CD4-positive, alpha-beta T cell treated with Interleukin-2 at 100 ng/mL for 4 hours (primary cell): ENCODE measurements around the gene JMJD8.
A peak's percentile ranks its signal among the peaks of the same experiment; 100 is the strongest.

Source experiments
- DNase-seq: peaks from one replicate; pipeline ENCODE4 v3.0.0-alpha.2; 2020; ENCODE audit warnings: low spot score

Gene JMJD8

DNA sequence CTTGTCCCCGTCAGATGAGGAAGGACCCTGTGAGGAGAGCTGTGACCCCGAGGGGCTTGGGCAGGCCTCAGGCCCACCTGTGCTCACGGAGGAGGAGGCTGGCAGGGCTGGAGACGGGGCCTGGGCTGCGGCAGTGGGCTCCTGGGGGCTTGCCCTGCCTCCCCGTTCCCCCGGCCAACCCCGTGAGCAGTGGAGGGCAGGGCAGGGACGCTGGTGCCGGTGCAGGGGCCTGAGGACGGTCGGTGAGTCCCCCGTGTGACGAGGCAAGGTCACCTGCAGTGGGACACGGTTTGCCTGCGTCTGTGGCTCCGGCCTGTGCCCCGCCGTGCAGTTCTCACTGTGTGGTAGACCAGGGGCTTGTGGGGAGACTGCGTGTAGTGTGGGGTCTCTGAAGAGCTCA, 24.5 kb downstream of the JMJD8 start:
- no peak for DNase-seq

DNA sequence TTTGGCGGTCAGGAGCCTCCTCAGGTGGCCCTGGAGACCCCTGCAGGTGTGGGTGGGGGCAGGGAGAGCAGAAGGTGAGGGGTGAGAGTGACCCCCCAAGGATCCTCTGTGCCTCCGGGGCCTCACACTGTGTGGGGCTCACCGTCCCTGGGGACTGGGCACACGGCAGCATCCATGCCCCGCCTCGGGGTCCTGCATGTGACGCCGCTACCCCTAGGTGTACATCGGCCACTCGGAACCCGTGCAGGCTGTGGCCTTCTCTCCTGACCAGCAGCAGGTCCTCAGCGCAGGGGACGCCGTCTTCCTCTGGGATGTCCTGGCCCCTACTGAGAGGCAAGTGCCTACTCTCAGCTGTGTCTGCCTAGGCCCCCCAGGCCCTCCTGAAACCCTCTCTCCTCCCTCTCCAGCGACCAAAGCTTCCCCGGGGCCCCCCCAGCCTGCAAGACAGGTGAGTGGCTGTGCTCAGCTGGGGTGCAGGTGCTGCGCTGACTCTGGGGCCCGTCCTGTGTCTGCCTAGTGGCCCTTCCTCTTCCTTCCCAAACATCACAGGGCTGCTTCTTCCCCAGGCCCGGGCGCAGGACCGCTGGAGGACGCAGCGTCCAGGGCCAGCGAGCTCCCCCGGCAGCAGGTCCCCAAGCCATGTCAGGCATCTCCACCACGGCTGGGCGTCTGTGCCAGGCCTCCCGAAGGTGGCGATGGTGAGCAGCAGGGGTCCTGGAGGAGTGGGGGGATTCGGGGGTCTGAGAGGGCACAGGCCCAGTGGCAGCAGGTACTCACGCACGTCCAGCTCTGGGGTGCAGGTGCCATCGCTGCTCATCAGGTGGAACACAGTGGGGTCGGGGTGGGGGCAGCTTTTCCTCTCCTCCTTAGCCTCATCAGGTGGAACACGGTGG, 25.2 kb downstream of the JMJD8 start:
- DNase-seq, result no peak

DNA sequence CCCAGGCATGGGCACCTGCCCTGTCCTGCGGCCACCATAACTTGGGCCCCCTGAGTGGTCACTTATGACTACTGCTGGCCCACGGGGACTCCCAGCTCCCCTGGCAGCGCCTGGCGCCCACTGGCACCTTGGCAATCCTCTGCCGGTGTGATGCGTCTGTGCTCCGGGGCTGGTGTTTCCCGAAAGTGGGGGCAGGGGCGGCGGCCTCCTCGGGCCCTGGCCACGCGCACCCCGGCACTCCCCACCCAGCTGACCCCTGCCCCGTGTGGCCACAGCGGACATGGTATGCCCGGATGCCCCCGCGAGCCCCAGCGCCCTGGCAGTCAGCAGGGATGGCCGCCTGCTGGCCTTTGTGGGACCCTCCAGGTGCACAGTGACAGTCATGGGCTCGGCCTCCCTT, 26.6 kb downstream of the JMJD8 start:
- DNase-seq, result no peak

DNA sequence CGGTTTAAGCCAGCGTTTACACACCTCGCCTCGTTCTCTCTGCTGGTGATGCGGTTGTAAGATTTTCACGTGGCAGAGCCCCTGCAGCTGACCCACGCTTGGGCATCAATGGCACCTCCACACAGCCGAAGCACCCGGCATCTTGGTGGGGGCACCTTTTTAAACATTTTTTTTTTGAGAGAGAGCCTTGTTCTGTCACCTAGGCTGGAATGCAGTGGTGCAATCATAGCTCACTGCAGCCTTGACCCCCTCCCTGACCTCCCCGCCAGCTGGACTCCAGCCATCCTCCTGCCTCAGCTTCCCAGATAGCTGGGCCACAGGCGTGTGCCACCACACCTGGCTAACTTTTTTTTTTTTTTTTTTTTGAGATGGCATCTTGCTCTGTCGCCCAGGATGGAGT, 30.1 kb downstream of the JMJD8 start:
- no peak for DNase-seq

DNA sequence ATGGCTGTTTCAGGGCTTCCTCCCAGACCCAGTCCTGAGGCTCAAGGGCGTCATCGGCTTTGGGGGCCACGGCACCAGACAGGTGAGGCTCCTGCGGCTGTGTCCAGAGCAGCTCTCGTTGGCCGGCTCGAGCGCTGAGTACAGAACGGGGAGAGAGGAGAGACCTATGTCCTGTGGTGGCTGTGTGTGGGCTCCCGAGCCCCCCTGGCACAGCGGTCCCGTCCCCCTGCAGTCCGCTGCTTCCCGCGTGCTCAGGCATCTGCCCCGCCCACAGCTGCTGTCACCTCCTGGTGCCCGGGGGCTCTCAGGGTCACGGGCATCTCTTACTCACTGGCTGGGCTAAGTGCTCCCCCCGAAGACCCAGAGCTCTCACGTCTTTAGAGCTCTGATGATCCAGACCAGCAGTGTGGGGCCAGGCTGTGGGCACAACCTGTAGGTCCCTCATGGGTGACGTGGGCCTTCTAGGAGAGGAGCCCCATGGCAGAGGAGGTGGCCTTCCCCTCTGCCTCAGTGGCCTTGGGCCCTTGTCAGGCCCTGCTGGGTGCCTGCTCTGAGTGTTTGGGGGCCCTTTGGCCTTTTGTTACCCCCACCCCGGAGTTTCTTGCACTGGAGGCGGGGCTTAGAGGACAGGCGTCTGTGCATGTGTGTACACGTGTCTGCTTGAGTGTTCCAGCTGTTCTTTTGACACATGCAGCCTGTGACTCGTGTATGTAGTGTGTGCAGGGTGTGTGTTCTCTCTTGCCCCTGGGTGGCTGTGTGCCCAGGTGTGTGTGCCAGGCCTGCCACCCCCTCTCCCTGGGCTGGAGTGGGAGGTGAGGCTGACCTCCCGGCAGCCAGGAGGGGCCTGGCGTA, 31.5 kb downstream of the JMJD8 start:
- DNase-seq, result no peak

DNA sequence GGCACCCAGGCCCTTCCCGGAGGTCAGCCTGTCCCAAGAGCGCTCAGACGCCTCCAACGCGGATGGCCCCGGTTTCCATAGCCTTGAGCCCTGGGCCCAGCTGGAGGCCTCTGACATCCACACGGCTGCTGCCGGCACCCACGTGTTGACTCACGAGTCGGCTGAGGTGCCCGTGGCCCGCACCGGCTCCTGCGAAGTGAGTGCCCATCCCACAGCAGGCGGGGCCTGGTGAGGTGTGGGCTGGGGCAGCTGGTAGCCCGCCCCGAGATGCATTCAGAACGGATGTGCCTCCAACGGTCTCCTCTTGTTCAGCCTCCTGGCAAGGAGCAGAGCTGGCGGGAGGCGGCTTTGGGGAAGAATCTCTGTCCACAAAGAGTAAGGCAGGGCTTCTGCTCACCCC, 32.3 kb downstream of the JMJD8 start:
- no peak for DNase-seq

DNA sequence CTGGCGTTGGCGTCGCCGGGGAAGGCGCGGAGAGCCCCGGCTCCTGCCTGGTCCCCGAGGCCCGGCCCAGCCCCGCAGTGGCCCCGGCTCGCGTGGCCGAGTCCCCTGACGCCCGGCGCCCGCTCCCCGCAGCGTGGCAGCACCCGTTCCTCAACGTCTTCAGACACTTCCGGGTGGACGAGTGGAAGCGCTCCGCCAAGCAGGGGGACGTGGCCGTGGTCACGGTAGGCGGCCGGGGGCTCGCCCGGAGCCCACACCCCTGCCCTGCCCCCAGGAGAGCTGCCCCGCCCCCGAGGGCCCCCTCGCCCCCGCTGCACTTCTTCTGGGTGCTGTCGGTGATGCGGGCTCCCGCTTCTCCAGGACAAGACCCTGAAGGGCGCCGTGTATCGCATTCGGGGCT, 34.5 kb downstream of the JMJD8 start:
- DNase-seq, result no peak

DNA sequence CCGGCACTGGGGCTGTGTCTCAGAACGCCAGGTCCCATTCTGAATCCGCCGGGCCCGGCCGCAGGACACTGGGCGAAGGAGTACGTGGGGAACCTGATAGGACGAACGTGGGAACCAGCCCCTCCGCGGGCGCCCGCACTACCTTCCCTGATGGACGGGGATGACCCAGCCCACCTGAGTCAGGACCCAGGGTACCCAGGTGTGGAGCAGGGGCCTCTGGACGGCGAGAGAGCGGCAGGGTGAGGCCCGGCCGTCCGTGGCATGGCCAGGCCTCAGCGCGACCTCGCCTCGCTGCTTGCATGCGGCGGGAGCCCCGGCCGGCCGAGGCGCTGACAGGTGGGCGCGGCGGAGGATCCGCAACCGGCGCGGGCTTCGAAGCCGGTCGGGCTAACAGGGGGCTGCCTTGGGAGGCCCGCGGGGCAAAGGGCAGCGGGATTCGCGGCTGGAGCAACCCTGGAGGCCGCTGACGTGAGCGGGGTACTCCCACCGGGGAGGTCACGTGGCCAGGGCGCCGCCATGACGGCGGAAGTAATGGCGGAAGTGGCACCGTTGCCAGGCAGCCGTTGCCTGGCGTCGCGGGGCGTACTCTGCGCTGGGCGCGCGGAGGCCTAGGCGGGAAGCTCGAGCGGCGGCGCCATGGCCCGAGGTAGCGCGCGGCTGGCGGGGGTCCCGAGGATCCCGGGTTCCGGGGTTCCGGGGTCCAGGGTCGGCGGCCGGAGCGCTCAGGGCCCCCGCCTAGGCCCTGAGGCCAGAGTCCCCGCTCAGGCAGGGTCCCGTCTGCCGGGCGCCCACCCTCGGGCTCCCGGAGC, 35.1 kb downstream of the JMJD8 start, which contains the start of gene WDR90:
TSS of gene WDR90 (plus strand) at position 585 of the 809 bp plus-strand sequence. CDS start at position 637, 52 bp downstream.
- DNase-seq, result peak; percentile 89

DNA sequence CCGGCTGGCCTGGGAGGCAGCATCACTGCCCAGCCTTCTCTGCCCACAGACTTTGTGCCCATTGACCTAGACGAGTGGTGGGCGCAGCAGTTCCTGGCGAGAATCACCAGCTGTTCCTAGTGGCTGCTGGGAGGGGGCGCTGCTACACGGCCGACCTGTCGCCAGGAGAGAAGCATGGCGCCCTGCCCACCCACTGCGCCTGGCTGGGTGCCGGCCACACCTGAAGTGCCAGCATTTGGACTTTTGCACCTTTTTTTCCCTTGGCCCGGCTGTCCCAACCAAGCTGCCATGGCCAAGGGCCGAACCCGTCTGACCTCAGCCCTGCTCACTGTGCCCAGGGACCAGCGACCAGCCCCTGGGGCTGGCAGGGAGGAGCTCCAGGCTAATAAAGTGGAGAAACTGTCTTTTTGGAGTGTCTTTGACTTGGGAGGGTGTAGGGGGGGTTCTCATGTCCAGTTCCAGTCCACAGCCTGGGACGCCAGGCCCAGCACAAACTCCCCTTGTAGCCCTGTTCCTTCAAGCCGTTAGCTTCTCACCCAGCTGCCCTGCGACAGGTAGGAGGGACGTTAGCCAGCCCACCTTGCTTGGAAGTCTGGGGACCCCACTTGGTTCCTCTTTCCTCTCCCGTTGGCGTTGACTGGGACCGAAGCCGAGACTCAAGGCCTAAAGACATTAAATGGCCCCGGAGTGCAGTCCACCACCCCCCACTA, 35.9 kb downstream of the JMJD8 start:
- peak; percentile 26 for DNase-seq

DNA sequence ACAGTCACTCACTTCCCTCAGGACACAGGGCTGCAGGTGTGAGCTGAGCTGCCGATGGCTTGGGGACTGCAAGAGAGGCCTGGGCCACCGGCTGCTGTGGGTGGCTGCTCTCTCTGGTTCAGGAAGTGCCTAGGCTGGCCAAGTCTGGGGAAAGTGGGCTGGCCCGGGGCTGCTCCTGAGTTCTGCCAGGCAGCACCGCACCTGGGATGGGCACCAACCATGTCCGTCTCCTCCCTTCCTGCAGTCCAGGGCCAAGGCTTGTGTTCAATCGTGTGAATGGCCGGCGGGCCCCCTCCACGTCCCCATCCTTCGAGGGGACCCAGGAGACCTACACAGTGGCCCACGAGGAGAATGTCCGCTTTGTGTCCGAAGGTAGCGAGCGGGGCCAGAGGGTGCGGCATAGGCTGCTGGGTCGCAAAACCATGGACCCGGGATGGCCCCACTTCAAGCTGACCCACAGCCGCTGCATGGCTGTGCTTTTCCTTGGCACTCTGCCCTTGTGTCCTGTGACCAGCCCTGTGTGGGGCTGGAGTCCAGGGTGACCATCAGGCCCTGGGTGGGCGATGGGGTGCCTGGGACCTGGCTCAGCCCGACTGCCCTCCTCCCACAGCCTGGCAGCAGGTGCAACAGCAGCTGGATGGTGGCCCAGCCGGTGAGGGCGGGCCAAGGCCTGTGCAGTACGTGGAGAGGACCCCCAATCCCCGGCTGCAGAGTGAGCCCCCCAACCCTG, 36.8 kb downstream of the JMJD8 start:
- DNase-seq, result no peak

DNA sequence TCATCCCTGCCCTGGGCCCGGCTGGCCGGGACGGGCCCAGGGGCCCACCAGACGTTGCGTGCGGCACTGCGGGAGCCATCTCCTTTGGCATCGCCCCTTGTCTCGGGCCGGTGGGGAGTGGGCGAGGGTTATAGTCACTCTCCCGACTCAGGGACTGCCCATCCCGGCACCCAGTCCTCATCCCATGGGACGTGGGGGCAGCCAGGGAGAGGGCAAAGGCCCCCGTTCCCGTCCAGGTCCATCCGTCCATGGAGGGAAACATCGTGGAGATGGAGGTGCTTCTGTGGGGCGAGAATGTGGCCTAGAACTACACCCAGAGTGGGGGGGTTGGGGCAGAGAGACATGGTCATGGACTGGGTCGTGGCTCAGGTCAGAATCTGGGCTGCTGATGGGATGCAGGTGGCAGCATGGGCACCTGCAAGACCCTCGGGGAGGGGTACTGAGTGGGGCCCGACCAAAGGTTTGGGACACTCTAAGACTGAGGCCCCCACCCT, 37.4 kb downstream of the JMJD8 start:
- DNase-seq, result no peak

DNA sequence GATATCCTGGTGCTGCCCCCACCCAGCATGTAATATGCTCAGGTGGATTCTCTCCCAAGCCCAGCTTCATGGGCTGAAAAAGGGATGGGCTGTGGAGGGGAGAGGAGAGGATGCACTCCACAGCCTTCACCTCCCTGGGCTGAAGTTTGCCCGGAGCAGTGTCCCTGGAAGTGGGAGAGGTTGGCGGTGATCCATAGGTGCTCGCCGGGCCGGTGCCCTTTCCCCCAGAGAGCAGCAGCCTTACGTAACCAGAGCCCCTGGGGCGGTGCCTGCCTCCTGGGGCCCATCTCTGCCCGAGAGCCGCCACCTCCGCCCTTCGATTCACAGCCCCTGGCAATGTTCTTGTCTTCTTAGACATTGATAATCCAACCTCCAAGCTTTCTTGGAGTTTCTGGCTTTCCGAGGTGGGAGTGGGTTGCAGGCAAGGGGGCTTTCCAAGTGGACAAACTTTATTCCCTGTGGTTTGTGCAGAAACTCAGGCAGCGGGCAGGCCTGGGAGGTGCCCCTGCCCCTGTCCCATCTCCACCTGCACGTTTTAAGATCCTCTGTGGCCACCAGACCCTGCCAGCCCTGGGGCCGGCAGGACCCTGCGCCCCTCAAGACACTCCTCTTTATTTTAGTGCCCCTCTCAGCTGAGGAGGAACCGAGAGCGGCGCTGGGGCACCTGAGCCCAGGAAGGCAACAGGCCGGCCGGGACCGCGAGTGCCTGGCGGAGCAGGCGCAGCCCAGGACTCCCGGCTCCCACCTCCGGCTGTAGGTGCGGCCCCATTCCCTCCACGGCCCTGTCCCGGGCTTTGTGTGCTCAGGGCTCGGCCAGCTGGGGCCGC, 38.1 kb downstream of the JMJD8 start:
- no peak for DNase-seq

DNA sequence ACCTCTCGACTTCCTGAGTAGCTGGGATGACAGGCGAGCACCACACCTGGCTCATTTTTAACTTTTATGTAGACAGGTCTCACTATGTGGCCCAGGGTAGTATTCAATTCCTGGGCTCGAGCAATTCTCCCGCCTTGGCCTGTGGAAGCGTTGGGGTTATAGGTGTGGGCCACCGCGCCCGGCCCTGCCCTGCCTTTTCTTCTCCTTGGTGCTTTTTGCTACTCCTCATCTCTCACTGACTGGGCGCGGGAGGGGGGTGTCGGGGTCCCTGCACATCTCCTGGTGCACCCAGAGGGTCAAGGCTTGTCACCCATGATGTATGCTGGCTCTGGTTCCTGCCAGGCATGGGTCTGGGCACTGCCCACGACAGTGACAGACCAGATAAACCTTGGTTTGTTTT, 39.6 kb downstream of the JMJD8 start:
- DNase-seq, result no peak

DNA sequence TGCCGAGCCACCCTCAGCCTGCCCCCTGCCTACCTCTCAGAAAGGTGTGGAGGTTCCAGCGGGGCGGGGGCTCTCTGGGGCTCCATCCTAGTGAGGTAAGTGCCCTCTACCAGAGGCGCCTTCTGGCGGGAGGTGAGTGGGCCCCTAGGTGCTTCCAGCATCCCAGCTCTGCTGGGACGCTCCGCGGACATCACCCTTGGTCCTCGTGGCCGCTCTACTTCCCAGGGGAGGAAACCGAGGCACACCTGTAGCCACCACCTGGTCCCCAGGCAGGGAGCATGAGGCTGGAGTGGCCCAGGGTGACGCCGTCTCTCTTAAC, 41.1 kb downstream of the JMJD8 start:
- no peak for DNase-seq

DNA sequence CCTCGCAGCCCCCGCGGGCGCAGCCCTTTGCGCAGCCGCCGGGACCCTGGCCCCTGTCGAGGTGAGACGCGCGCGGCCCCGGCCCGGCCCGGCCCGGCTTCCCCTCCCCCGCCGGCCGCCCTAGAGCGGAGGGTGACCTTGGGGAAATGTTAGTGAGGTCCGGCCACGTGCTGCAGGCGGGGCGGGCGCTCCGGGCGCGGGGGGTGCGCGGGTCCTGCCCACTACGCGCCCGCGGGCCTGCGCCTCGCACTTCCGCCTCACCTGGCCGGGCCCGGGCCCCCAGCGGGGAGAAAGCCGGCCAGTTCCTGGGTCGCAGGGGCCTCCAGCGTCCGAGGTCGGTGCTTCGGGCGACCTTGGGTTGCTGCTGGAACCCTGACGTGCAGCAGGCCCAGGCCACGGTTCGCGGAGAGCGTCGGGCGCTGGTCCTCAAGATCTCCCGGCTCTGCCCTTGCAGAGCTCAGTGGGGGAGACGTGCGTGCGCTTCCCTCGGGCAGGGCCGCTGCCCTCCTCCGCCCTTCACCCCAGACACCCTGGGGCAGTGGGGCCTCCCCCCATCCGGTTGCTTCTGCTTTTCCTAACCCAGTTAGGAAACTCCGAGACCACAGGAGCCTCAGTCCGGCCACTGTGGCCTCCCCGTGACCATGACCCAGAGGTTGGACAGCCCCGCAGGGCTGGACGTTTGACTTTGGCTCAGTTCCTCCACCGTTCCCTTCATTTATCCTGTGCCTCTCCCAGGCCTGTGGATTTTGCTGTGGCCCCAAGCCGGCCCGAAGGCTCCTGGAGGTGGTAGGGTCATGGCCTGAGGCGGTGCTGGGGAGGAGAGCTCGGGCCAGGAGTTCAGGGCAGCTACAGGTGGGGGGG, 41.7 kb downstream of the JMJD8 start:
- no peak for DNase-seq

DNA sequence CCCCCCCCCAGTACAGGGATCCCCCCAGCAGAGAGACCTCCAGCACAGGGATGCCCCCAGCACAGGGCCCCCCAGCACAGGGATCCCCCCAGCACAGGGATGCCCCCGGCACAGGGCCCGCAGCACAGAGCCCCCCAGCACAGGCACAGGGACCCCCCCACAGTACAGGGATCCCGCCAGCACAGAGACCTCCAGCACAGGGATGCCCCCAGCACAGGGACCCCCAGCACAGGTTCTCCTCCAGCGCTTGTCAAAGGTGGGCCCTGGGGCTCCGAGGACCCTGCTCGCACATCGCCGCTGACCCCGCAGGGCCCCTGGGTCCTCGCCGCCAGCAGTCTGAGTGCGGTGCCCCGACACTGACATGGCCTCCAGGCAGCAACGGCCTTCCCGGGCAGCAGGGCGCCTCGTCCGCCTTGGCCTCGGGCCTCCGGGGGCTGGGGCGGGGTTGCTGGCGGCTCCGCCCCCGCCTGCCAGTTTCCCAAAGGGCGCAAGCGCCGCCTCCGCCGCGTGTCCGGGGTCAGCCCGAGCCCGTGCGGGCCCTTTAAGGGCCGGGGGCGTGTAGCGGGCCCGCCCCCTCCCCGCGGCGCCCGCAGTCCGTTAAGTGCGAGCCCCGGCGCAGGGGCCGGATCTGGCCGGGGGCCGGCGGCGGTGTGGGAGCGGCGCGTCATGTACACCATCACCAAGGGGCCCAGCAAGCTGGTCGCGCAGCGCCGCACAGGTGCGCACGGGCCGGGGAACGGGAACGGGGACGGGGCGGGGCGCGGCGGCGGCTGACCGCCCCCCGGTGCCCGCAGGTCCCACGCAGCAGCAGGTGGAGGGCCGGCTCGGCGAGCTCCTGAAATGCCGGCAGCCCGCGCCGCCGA, 42.6 kb downstream of the JMJD8 start, which contains the start of gene MCRIP2:
TSS of gene MCRIP2 (plus strand) at position 503 of the 863 bp plus-strand sequence. CDS start at position 667, 164 bp downstream.
- peak; percentile 57 for DNase-seq

DNA sequence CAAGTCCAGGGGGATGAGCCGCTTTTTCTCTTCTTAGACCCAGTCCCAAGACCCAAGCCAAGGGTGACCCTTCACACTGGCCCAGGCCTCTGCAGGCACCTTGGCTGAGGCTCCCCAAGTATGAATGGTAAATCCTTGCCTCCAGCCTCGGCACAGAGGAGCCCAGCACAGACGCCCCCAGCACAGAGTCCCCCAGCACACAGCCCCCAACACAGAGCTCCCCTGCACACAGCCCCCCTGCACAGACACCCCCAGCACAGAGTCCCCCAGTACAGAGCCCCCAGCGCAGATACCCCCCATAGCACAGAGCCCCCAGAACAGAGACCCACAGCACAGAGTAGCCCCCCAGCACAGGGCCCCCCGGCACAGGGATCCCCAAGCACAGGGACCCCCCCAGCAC, 43.5 kb downstream of the JMJD8 start:
- DNase-seq, result no peak

DNA sequence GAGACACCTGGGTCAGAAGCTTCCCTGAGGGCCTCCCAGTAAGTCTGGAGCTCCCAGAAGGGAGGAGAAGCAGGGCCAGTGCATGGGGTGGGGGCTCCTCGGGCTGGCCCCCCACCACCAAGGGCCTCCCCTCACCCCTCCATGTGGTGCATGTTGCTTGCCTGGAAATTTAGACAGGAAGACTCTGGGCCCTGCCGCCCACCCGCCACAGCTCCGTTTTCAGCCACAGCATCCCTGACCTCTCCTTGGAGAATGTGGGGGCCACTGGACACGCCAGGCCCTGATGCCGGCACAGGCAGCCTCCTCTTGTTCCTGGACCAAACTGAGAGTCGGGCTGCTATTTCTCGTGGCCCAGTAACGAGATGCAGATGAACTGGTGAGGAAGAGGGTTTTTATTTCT, 45.3 kb downstream of the JMJD8 start:
- DNase-seq, result no peak
